ENCODE data around the gene MARCHF10.
"Not testable (repeated sequence)": the region's sequence is repeated elsewhere in the genome, so short reads cannot be mapped to it uniquely, and the experiment has no call there.

DNA sequence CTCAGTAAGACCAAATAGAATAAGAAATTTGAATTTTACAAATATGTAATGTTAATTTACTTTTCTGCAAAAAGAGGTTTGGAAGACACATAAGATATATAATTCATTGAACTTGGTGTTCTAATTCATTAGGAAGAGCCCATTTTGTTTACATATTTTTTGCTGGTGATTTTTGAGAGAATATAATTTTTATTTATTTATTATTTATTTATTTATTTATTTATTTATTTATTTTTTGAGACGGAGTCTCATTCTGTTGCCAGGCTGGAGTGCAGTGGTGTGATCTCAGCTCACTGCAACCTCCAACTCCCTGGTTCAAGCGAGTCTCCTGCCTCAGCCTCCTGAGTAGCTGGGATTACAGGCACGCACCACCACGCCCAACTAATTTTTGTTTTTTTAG lies 25.7 kb upstream of the MARCHF10 start:
- TF ChIP-seq CTCF (IDR thresholded peaks at IDR 0.05; ENCODE audit: low read depth, low read length); POLR2A (IDR thresholded peaks at IDR 0.05; ENCODE audit: extremely low read depth, insufficient read length); MYC (IDR thresholded peaks at IDR 0.05; ENCODE audit: low read depth, low read length): not testable (repeated sequence)
- TF ChIP-seq, protein P1, sequence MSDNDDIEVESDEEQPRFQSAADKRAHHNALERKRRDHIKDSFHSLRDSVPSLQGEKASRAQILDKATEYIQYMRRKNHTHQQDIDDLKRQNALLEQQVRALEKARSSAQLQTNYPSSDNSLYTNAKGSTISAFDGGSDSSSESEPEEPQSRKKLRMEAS (IDR thresholded peaks at IDR 0.05; ENCODE audit: low read depth, low read length): not testable (repeated sequence)

Data from NB4 (cell line).